RWPE1 (cell line): ENCODE results near the gene IL22RA1.

Experiments used
- CTCF ChIA-PET: fragments of 350-600 bp; sonication (Branson Sonifier 250); formaldehyde crosslinking; extraction: SDS; loops from one replicate; lab custom pipeline; 2021; lab: Yijun Ruan, JAX
- POLR2A ChIA-PET: fragments of 400-600 bp; formaldehyde crosslinking; extraction: SDS; loops from one replicate; lab custom pipeline; 2020; ENCODE audit warnings: antibody characterized with exemption; ENCODE audit not compliant: low non-redundant PET; lab: Yijun Ruan, JAX
- DNase-seq: peaks from one replicate; pipeline ENCODE4 v3.0.0; 2012; ENCODE audit warnings: low spot score
- H3K27ac ChIP-seq: fragments of 450-650 bp; 2 replicates; pipeline ENCODE4 v1.5.1; 2017
- CTCF ChIP-seq: fragments of 450-650 bp; conservative IDR thresholded peaks from 2 replicates; pipeline ENCODE4 v1.5.1; 2017; ENCODE audit warnings: low read depth, mild to moderate bottlenecking

The IL22RA1 gene

GRCh38 chr1:24126018-24126671 is 16.8 kb downstream of the IL22RA1 start:
- ChIA-PET CTCF (no interaction called here), POLR2A (no interaction called here)
- peak overlapping the region; percentile 37 for H3K27ac ChIP-seq
- no peak for DNase-seq
- no peak for TF ChIP-seq CTCF

- TF ChIP-seq CTCF: no peak
- DNase-seq: no peak
- no peak overlapping the region for H3K27ac ChIP-seq
- ChIA-PET CTCF (no interaction called here), POLR2A (no interaction called here)
Measured at GRCh38 chr1:24125456-24125855, 17.5 kb downstream of the IL22RA1 start.

GRCh38 chr1:24124980-24125379 is 18.0 kb downstream of the IL22RA1 start:
- ChIA-PET POLR2A (no interaction called here), CTCF (no interaction called here)
- H3K27ac ChIP-seq: no peak overlapping the region
- no peak for DNase-seq
- TF ChIP-seq CTCF: no peak

GRCh38 chr1:24123611-24124010 is 19.3 kb downstream of the IL22RA1 start:
- ChIA-PET CTCF (no interaction called here), POLR2A (no interaction called here)
- no peak for TF ChIP-seq CTCF
- no peak for DNase-seq
- H3K27ac ChIP-seq: peak overlapping the region; percentile 12; the same call in 1 of the 2 replicates

- no peak for TF ChIP-seq CTCF
- POLR2A ChIA-PET: no interaction called here
- CTCF ChIA-PET: no interaction called here
- no peak for DNase-seq
- H3K27ac ChIP-seq: peak overlapping the region; percentile 98
Measured at GRCh38 chr1:24122776-24123175, 20.2 kb downstream of the IL22RA1 start.

- no peak for DNase-seq
- H3K27ac ChIP-seq: peak overlapping the region; percentile 98
- ChIA-PET CTCF (interaction anchor here (0.6 kb wide), 1 partner anchor 78 kb away, joined by 4 read pairs; no protein-coding TSS in a partner anchor), POLR2A (no interaction called here)
- no peak for TF ChIP-seq CTCF
Measured at GRCh38 chr1:24121406-24121805, 21.5 kb downstream of the IL22RA1 start.
